BJ (cell line): Measurements from ENCODE around the gene TNFRSF4. TPM values are rescaled to one million over a fixed set of nuclear protein-coding genes. Genes with fewer than 3 reads are reported as not detected.

Source experiments
- CTCF ChIA-PET: fragments of 350-600 bp; formaldehyde crosslinking; extraction: SDS; loops from one replicate; lab custom pipeline; 2021; ENCODE audit warnings: antibody characterized with exemption, inconsistent platforms; lab: Yijun Ruan, JAX
- POLR2A ChIA-PET: fragments of 300-600 bp; sonication (Branson Sonifier 250); formaldehyde crosslinking; extraction: SDS; loops from one replicate; lab custom pipeline; 2021; ENCODE audit warnings: antibody characterized with exemption; lab: Charles Lee
- DNase-seq: peaks from one replicate; pipeline ENCODE4 v3.0.0-alpha.2; 2011; ENCODE audit warnings: low read depth
- H3K27me3 ChIP-seq: 2 replicates; pipeline ENCODE4 v1.6.0; 2011; ENCODE audit warnings: low read length; ENCODE audit not compliant: control insufficient read depth, insufficient read depth
- H3K36me3 ChIP-seq: 2 replicates; pipeline ENCODE4 v1.5.1; 2011; ENCODE audit warnings: low read length; ENCODE audit not compliant: control insufficient read depth, insufficient read depth
- H3K4me3 ChIP-seq: 2 replicates; pipeline ENCODE4 v1.5.1; 2011; ENCODE audit warnings: low read depth, mild to moderate bottlenecking, control low read depth, low read length
- CTCF ChIP-seq: IDR thresholded peaks from 2 replicates; pipeline ENCODE4 v1.5.1; 2011; ENCODE audit warnings: low read depth, mild to moderate bottlenecking, control low read depth, inconsistent platforms, low read length, moderate library complexity; ENCODE audit not compliant: insufficient read depth
- polyA plus RNA-seq: library from polyadenylated mRNA; depleted of rRNA; stranded (reverse); fragments of >200 nt; gene quantifications from 2 replicates; pipeline ENCODE4 v1.2.3, GENCODE V29; 2011

The TNFRSF4 gene
- polyA plus RNA-seq, 1 experiment = not detected

DNA sequence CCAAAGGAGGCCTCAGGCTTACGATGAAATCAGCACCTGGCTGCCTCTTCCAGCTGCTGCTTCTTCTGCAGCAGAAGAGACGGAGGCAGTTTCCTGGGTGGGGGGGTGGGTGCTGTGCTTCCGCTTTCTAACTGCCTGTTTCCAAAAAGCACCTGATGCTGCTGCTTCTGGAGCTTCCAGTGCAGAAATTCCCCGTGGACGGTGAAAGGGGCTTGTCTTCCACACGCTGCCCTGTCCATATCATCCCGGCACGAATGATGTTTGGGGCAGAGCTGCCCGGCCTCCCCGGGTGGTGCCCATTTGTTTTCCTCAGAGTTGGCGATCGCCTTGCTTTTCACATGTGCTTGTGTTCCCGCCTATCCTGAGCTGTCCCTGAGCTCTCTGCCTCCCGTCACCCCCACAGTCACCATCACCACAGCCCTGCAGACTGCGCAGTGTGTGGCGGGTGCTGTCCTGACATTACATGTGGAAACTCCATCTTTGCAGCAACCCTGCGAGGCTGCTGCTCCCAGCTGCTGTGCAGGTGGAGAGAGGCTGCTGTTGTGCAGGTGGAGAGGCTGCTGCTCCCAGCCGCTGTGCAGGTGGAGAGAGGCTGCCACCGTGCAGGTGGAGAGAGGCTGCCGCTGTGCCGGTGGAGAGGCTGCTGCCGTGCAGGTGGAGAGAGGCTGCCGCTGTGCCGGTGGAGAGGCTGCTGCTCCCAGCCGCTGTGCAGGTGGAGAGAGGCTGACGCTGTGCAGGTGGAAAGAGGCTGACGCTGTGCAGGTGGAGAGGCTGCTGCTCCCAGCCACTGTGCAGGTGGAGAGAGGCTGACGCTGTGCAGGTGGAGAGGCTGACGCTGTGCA lies 38.5 kb downstream of the TNFRSF4 start:
- H3K36me3 ChIP-seq = no peaks in the 10 kb centered on the region

GRCh38 chr1:1173793-1174415 lies 40.0 kb downstream of the TNFRSF4 start, which contains the start of gene TTLL10:
Gene TTLL10 (plus strand): TSS chr1:1173880. CDS start chr1:1179216, 5,336 bp downstream.
- CTCF ChIA-PET = interaction anchor here (1.1 kb wide), 1 partner anchor 12 kb away, joined by 3 read pairs; no protein-coding TSS in a partner anchor
- DNase-seq = no peak

More for the DNA sequence above, 38.5 kb downstream of the TNFRSF4 start:
- ChIA-PET CTCF (no interaction called here), POLR2A (no interaction called here)
- no peak for TF ChIP-seq CTCF
- peaks cover 21% of the 10 kb centered on the region for H3K27me3 ChIP-seq
- DNase-seq = no peak
- no peak overlapping the region for H3K4me3 ChIP-seq

DNA sequence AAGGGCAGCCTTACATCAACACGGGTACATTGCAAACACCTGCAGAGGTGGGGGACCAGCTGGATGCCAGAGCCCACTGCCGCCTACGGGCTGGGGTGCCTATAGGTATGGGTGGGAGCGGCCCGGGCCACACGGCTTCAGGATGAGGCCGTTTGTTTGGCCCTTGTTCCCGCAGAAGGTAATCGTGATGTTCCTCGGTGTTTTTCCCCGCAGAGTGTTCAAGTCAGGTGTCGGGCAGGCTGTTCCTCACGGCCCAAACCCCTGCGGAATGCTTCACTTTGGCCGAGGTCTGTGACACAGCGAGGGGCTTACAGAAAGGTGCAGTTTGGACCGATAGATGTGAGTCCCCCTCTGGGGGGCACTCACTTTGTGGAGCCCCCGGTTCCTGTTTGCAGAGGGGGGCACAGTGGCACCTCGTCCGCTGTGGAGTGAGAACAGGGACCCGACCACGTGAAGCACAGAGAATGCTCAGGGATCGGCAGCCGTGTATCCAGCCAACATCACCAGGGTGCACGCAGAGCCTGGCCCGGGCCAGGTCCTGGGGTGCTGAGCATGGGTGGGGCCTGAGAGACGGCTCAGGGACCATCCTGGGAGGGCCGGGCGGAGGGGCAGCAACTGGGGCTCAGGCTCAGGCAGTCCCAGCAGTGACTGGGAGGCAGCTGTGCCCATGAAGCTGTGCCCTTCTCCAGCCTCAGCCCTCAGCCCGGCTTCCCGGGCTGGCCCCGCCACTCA lies 40.7 kb downstream of the TNFRSF4 start:
- no peak for DNase-seq
- CTCF ChIA-PET = interaction anchor here (1.1 kb wide), 1 partner anchor 12 kb away, joined by 3 read pairs; no protein-coding TSS in a partner anchor
- no peak overlapping the region for H3K4me3 ChIP-seq

More at GRCh38 chr1:1173793-1174415, 40.0 kb downstream of the TNFRSF4 start, which contains the start of gene TTLL10:
- Histone ChIP-seq H3K4me3 (no peak within 1 kb of the TSS), H3K27me3 (peaks cover 21% of the 10 kb centered on the region), H3K36me3 (no peaks in the 10 kb centered on the region)
- POLR2A ChIA-PET = no interaction called here
- no peak for TF ChIP-seq CTCF

DNA sequence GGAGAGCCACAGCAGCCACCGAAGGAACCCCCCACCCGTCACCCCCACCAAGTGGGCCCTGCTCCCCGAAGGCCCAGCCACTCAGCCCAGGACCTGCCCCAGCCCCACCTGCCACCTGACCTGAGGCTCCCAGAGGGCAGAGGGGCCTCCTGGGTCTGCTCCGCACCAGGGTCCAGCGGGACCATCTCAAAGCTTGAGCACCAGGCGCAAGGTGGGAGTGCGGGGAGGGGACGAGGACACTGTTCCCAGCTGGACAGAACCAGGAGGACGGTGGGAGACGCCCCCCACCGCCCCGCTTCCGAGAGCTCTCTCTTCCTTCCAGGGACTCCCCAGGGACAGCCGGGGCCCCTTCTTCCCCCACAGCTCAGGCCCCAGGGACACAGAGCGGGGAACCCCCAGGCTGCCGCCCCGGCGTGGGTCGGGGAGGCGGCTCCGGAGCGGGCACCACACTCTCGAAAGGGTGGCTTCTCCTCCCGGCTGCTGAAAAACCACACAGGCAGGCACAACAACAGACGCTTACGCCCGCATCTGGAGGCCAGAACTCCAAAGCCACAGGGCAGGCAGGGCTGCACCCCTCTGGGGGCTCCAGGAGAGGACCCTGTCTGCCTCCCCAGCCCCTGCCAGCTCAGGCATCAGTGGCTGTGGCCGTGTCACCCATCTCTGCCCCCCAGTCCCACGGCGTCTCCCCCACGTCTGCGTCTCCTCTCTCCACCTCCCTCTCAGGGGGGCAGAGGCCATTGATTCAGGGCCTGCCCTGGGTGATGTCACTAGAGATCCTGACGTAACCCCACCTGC lies 42.2 kb downstream of the TNFRSF4 start:
- Histone ChIP-seq H3K36me3 (no peaks in the 10 kb centered on the region), H3K4me3 (no peak overlapping the region), H3K27me3 (peaks cover 21% of the 10 kb centered on the region)
- TF ChIP-seq CTCF = no peak
- ChIA-PET CTCF (no interaction called here), POLR2A (no interaction called here)
- DNase-seq = no peak

More for the DNA sequence above, 40.7 kb downstream of the TNFRSF4 start:
- H3K36me3 ChIP-seq = no peaks in the 10 kb centered on the region
- H3K27me3 ChIP-seq = peaks cover 21% of the 10 kb centered on the region
- TF ChIP-seq CTCF = no peak
- POLR2A ChIA-PET = no interaction called here
